ACC112 (cell line): Measurements from ENCODE around the gene SLC8A2.

Experiments
- H2AFZ ChIP-seq: fragments of 200-600 bp; sonication (generic); one replicate; pipeline ENCODE4 v1.6.0; 2017; ENCODE audit warnings: antibody characterized with exemption, low read length; ENCODE audit not compliant: unreplicated experiment
- H3K27ac ChIP-seq: fragments of 200-600 bp; sonication (generic); 2 replicates; pipeline ENCODE4 v1.5.1; 2014; ENCODE audit warnings: low read depth, mild to moderate bottlenecking, antibody characterized with exemption, low read length, moderate library complexity
- H3K27me3 ChIP-seq: fragments of 200-600 bp; sonication (generic); 2 replicates; pipeline ENCODE4 v1.6.1; 2014; ENCODE audit warnings: mild to moderate bottlenecking, antibody characterized with exemption, low read length, moderate library complexity, mixed read lengths; ENCODE audit not compliant: insufficient read depth
- H3K36me3 ChIP-seq: fragments of 200-600 bp; sonication (generic); 2 replicates; pipeline ENCODE4 v1.6.1; 2016; ENCODE audit warnings: mild to moderate bottlenecking, antibody characterized with exemption, low read length, moderate library complexity, mixed read lengths; ENCODE audit not compliant: insufficient read depth
- H3K4me1 ChIP-seq: fragments of 200-600 bp; sonication (generic); one replicate; pipeline ENCODE4 v1.6.1; 2016; ENCODE audit warnings: low read length, mixed read lengths; ENCODE audit not compliant: insufficient read depth, unreplicated experiment, control insufficient read depth
- H3K4me3 ChIP-seq: fragments of 200-600 bp; sonication (generic); 2 replicates; pipeline ENCODE4 v1.5.1; 2014; ENCODE audit warnings: mild to moderate bottlenecking, low read depth, low read length
- H3K79me2 ChIP-seq: fragments of 200-600 bp; sonication (generic); one replicate; pipeline ENCODE4 v1.6.0; 2016; ENCODE audit warnings: low read length; ENCODE audit not compliant: control insufficient read depth, unreplicated experiment, insufficient read depth

SLC8A2 gene

GRCh38 chr19:47437500-47437899 lies 34.2 kb downstream of the SLC8A2 start:
- Histone ChIP-seq H2AFZ (no peak overlapping the region), H3K4me1 (no peaks in the 10 kb centered on the region), H3K27me3 (peaks cover 4% of the 10 kb centered on the region; the same call in 1 of the 2 replicates), H3K4me3 (no peak overlapping the region), H3K36me3 (no peaks in the 10 kb centered on the region), H3K79me2 (no peaks in the 10 kb centered on the region), H3K27ac (no peak overlapping the region)

GRCh38 chr19:47436712-47437401 lies 34.8 kb downstream of the SLC8A2 start:
- H3K79me2 ChIP-seq, result no peaks in the 10 kb centered on the region
- no peak overlapping the region for H3K4me3 ChIP-seq
- no peak overlapping the region for H3K27ac ChIP-seq
- H2AFZ ChIP-seq, result no peak overlapping the region
- H3K36me3 ChIP-seq, result no peaks in the 10 kb centered on the region
- no peaks in the 10 kb centered on the region for H3K4me1 ChIP-seq
- H3K27me3 ChIP-seq, result no peaks in the 10 kb centered on the region

GRCh38 chr19:47435883-47436417 lies 35.7 kb downstream of the SLC8A2 start:
- no peaks in the 10 kb centered on the region for H3K27me3 ChIP-seq
- no peaks in the 10 kb centered on the region for H3K36me3 ChIP-seq
- H2AFZ ChIP-seq, result no peak overlapping the region
- no peaks in the 10 kb centered on the region for H3K79me2 ChIP-seq
- no peak overlapping the region for H3K4me3 ChIP-seq
- H3K27ac ChIP-seq, result no peak overlapping the region
- no peaks in the 10 kb centered on the region for H3K4me1 ChIP-seq

GRCh38 chr19:47435196-47435595 lies 36.5 kb downstream of the SLC8A2 start:
- H2AFZ ChIP-seq, result no peak overlapping the region

GRCh38 chr19:47434088-47434487 lies 37.6 kb downstream of the SLC8A2 start:
- Histone ChIP-seq H2AFZ (no peak overlapping the region), H3K27ac (no peak overlapping the region), H3K36me3 (no peaks in the 10 kb centered on the region), H3K4me3 (no peak overlapping the region), H3K4me1 (peaks cover 2% of the 10 kb centered on the region), H3K79me2 (no peaks in the 10 kb centered on the region), H3K27me3 (no peaks in the 10 kb centered on the region)

More at GRCh38 chr19:47435196-47435595, 36.5 kb downstream of the SLC8A2 start:
- Histone ChIP-seq H3K36me3 (no peaks in the 10 kb centered on the region), H3K4me3 (no peak overlapping the region), H3K27ac (no peak overlapping the region), H3K27me3 (no peaks in the 10 kb centered on the region), H3K79me2 (no peaks in the 10 kb centered on the region), H3K4me1 (no peaks in the 10 kb centered on the region)

GRCh38 chr19:47433121-47433520 lies 38.6 kb downstream of the SLC8A2 start:
- no peaks in the 10 kb centered on the region for H3K36me3 ChIP-seq
- peaks cover 6% of the 10 kb centered on the region for H3K4me1 ChIP-seq
- no peaks in the 10 kb centered on the region for H3K79me2 ChIP-seq
- H2AFZ ChIP-seq, result no peak overlapping the region
- H3K4me3 ChIP-seq, result no peak overlapping the region
- H3K27me3 ChIP-seq, result no peaks in the 10 kb centered on the region
- no peak overlapping the region for H3K27ac ChIP-seq

GRCh38 chr19:47432499-47432898 lies 39.2 kb downstream of the SLC8A2 start:
- no peak overlapping the region for H3K4me3 ChIP-seq
- no peaks in the 10 kb centered on the region for H3K79me2 ChIP-seq
- peaks cover 6% of the 10 kb centered on the region for H3K4me1 ChIP-seq
- no peaks in the 10 kb centered on the region for H3K36me3 ChIP-seq
- no peak overlapping the region for H3K27ac ChIP-seq
- no peaks in the 10 kb centered on the region for H3K27me3 ChIP-seq
- H2AFZ ChIP-seq, result no peak overlapping the region

GRCh38 chr19:47432091-47432490 lies 39.6 kb downstream of the SLC8A2 start:
- Histone ChIP-seq H3K36me3 (no peaks in the 10 kb centered on the region), H3K27me3 (no peaks in the 10 kb centered on the region), H3K4me1 (peaks cover 6% of the 10 kb centered on the region), H3K79me2 (no peaks in the 10 kb centered on the region), H3K27ac (no peak overlapping the region), H2AFZ (no peak overlapping the region), H3K4me3 (no peak overlapping the region)

GRCh38 chr19:47430041-47430802 lies 41.5 kb downstream of the SLC8A2 start:
- Histone ChIP-seq H3K79me2 (no peaks in the 10 kb centered on the region), H2AFZ (no peak overlapping the region), H3K27me3 (no peaks in the 10 kb centered on the region), H3K27ac (no peak overlapping the region), H3K36me3 (no peaks in the 10 kb centered on the region), H3K4me3 (peak overlapping the region; percentile 37; the same call in 1 of the 2 replicates), H3K4me1 (peaks cover 6% of the 10 kb centered on the region)

GRCh38 chr19:47429140-47429793 lies 42.4 kb downstream of the SLC8A2 start:
- Histone ChIP-seq H3K36me3 (no peaks in the 10 kb centered on the region), H3K4me3 (no peak overlapping the region), H3K27ac (no peak overlapping the region), H3K4me1 (peaks cover 6% of the 10 kb centered on the region), H3K79me2 (no peaks in the 10 kb centered on the region), H2AFZ (no peak overlapping the region), H3K27me3 (no peaks in the 10 kb centered on the region)
